OCI-LY1 (cell line): ENCODE results near the gene ITFG1.
"Not testable (repeated sequence)": the region's sequence is repeated elsewhere in the genome, so short reads cannot be mapped to it uniquely, and the experiment has no call there.

Experiments
- H2AFZ ChIP-seq: fragments of 200-600 bp; sonication (generic), shearing (Covaris generic); 2 replicates; pipeline ENCODE4 v1.6.0; 2014; ENCODE audit warnings: antibody characterized with exemption, mild to moderate bottlenecking, low read length
- H3F3A ChIP-seq: fragments of 200-600 bp; sonication (generic), shearing (Covaris generic); 2 replicates; pipeline ENCODE4 v1.6.0; 2014; ENCODE audit warnings: mild to moderate bottlenecking, antibody characterized with exemption, low read length, moderate library complexity; ENCODE audit not compliant: insufficient read depth
- H3K27ac ChIP-seq: fragments of 200-600 bp; sonication (generic); 2 replicates; pipeline ENCODE4 v1.5.1; 2014; ENCODE audit warnings: low read length, mixed run types, mild to moderate bottlenecking, low read depth; ENCODE audit not compliant: poor library complexity, severe bottlenecking
- H3K27me3 ChIP-seq: fragments of 200-600 bp; sonication (generic); 2 replicates; pipeline ENCODE4 v1.6.0; 2014; ENCODE audit warnings: antibody characterized with exemption, mild to moderate bottlenecking, low read length, moderate library complexity; ENCODE audit not compliant: insufficient read depth
- H3K36me3 ChIP-seq: fragments of 200-600 bp; sonication (generic); 2 replicates; pipeline ENCODE4 v1.6.1; 2014; ENCODE audit warnings: mild to moderate bottlenecking, antibody characterized with exemption, low read length, moderate library complexity, mixed read lengths; ENCODE audit not compliant: insufficient read depth
- H3K4me1 ChIP-seq: fragments of 200-600 bp; sonication (generic); 2 replicates; pipeline ENCODE4 v1.5.1; 2014; ENCODE audit warnings: mild to moderate bottlenecking, low read length, moderate library complexity; ENCODE audit not compliant: insufficient read depth, severe bottlenecking
- H3K4me2 ChIP-seq: fragments of 200-600 bp; sonication (generic), shearing (Covaris generic); 2 replicates; pipeline ENCODE4 v1.6.1; 2014; ENCODE audit warnings: low read length
- H3K4me3 ChIP-seq: fragments of 200-600 bp; sonication (generic); 2 replicates; pipeline ENCODE4 v1.5.1; 2014; ENCODE audit warnings: low read length, low read depth, mild to moderate bottlenecking, mixed read lengths; ENCODE audit not compliant: poor library complexity, severe bottlenecking
- H3K79me2 ChIP-seq: fragments of 200-600 bp; shearing (Covaris generic); 2 replicates; pipeline ENCODE4 v1.6.1; 2016; ENCODE audit warnings: mixed run types, low read length, mixed read lengths; ENCODE audit not compliant: insufficient read depth
- H3K9ac ChIP-seq: fragments of 200-600 bp; sonication (generic), shearing (Covaris generic); 2 replicates; pipeline ENCODE4 v1.6.1; 2014; ENCODE audit warnings: mild to moderate bottlenecking, low read length, mixed read lengths
- H3K9me2 ChIP-seq: fragments of 200-600 bp; sonication (generic), shearing (Covaris generic); 2 replicates; pipeline ENCODE4 v1.6.1; 2014; ENCODE audit warnings: low read depth, mild to moderate bottlenecking, low read length, mixed read lengths
- H3K9me3 ChIP-seq: fragments of 200-600 bp; shearing (Covaris generic); 2 replicates; pipeline ENCODE4 v1.6.1; 2014; ENCODE audit warnings: low read length, mixed read lengths
- H4K20me1 ChIP-seq: fragments of 200-600 bp; sonication (generic), shearing (Covaris generic); 2 replicates; pipeline ENCODE4 v1.6.0; 2016; ENCODE audit warnings: mild to moderate bottlenecking, low read length; ENCODE audit not compliant: insufficient read depth
- EZH2 ChIP-seq: fragments of 200-600 bp; sonication (generic), shearing (Covaris generic); IDR thresholded peaks from 2 replicates; pipeline ENCODE4 v1.8.0; 2017; ENCODE audit warnings: borderline replicate concordance, mixed run types, mild to moderate bottlenecking, antibody characterized with exemption, low read length, moderate library complexity, mixed read lengths
- TF ChIP-seq, protein P1 (sequence below): fragments of 200-600 bp; sonication (generic), shearing (Covaris generic); IDR thresholded peaks from 2 replicates; pipeline ENCODE4 v1.5.1; 2017; ENCODE audit warnings: mild to moderate bottlenecking, antibody characterized with exemption, low read length, moderate library complexity, mixed read lengths

Gene ITFG1

DNA sequence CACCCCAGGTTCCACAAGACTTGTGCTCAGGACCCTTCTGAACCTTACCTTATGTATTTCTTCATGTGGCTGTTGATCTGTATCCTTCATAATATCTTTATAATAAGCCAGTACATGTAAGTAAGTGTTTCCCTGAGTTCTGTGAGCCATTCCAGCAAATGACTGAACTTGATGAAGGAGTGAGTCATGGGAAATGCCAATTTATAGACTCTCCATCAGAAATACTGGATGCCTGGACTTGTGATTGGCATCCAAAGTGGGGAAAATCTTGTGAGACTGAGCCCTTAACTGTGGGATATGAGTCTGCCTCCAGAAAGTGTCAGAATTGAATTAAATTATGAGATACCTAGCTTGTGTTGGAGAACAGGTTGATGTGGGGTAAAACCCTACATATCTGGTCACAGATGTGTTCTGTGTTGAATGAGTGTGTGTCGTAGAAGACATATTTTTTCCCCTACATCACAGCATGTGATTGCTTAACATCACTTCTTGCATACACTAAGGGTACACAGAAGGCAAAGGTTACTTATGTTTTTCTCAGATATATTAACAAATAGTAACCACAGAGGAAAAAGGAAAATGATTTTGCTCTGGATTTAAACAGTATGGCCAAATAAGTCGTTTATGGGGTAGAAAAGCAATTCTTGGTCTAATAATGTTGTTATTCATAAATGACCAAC is 247.0 kb downstream of the ITFG1 start:
- Histone ChIP-seq H3K79me2 (no peaks in the 10 kb centered on the region), H3K9me2 (no peaks in the 10 kb centered on the region), H3K4me3 (no peak overlapping the region), H3K36me3 (peaks cover 47% of the 10 kb centered on the region), H3K9me3 (no peaks in the 10 kb centered on the region), H4K20me1 (no peaks in the 10 kb centered on the region), H2AFZ (no peak overlapping the region), H3K4me1 (no peaks in the 10 kb centered on the region), H3K9ac (no peak overlapping the region), H3F3A (no peaks in the 10 kb centered on the region), H3K27me3 (no peaks in the 10 kb centered on the region), H3K27ac (no peak overlapping the region), H3K4me2 (no peak overlapping the region)
- TF ChIP-seq EZH2 = no peak
- TF ChIP-seq, protein P1, sequence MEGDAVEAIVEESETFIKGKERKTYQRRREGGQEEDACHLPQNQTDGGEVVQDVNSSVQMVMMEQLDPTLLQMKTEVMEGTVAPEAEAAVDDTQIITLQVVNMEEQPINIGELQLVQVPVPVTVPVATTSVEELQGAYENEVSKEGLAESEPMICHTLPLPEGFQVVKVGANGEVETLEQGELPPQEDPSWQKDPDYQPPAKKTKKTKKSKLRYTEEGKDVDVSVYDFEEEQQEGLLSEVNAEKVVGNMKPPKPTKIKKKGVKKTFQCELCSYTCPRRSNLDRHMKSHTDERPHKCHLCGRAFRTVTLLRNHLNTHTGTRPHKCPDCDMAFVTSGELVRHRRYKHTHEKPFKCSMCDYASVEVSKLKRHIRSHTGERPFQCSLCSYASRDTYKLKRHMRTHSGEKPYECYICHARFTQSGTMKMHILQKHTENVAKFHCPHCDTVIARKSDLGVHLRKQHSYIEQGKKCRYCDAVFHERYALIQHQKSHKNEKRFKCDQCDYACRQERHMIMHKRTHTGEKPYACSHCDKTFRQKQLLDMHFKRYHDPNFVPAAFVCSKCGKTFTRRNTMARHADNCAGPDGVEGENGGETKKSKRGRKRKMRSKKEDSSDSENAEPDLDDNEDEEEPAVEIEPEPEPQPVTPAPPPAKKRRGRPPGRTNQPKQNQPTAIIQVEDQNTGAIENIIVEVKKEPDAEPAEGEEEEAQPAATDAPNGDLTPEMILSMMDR = no peak

DNA sequence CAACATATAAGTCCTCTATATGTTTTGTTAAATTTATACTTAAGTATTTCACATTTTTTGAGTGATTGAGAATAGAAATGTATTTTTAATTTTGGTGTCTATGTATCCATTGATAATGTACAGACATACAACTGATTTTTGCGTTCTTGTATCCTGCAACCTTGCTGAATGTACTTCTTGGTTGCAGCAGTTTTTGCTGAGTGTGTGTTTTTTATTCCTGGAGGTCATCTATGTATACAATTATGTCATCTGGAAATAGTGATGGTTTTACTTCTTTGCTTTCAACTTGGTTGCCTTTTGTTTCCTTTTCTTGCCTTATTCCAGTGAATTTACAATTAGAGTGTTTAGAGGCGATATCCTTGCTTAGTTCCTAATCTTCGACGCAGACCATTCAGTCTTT is 249.6 kb downstream of the ITFG1 start:
- Histone ChIP-seq H3F3A (no peaks in the 10 kb centered on the region), H3K4me2 (no peak overlapping the region), H3K9me2 (no peaks in the 10 kb centered on the region), H3K4me1 (no peaks in the 10 kb centered on the region), H3K27ac (no peak overlapping the region), H3K9ac (no peak overlapping the region), H3K4me3 (no peak overlapping the region), H3K27me3 (no peaks in the 10 kb centered on the region), H3K79me2 (no peaks in the 10 kb centered on the region), H4K20me1 (no peaks in the 10 kb centered on the region), H3K36me3 (peaks cover 32% of the 10 kb centered on the region), H3K9me3 (no peaks in the 10 kb centered on the region), H2AFZ (no peak overlapping the region)
- TF ChIP-seq EZH2 = no peak
- TF ChIP-seq, protein P1 = no peak

DNA sequence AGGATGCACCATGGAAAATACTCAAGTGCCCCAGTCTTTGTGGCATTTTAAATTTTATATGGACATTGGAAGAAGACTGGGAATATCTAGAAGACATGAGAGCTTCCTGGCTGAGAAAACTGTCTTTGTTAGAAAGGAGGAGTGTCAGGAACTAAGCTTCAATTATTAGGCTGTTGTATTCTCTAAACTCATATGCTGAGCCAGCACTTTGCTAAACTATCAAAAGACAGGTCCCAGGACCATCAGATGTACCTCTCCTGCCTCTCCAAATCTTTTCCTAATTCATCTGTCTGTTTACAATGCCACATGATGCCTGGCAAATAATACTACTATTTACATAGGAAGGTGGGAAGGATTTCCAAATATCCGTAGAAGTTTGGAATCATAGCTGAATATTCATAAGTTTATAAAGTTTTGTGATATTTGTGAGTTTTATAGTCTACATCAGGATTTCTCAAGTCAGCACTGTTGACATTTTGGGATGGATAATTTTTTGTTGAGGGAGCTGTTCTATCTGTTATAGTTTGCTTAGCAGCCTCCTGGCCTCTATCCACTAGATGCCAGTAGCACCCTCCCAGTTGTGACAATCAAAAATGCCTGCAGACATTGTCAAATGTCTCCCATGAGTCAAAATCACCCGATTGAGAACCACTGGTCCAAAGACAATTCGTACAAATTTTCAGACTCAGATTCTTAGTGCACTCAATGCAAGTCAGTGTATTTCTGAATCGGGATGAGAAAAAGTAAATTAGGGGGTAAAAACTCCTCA is 255.9 kb downstream of the ITFG1 start:
- H3K79me2 ChIP-seq = no peaks in the 10 kb centered on the region
- H3K9me2 ChIP-seq = no peaks in the 10 kb centered on the region

DNA sequence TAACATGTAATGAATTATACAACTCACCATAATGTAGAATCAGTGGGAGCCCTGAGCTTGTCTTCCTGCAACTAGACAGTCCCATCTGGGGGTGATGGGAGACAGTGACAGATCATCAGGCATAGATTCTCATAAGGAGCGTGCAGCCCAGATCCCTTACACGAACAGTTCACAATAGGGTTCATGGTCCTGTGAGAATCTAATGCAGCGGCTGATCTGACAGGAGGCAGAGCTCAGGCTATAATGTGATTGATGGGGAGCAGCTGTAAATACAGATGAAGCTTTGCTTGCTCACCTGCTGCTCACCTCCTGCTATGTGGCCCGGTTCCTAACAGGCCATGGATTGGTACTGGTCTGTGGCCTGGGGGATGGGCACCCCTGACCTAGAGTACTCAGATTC is 257.4 kb downstream of the ITFG1 start:
- H4K20me1 ChIP-seq, H2AFZ ChIP-seq, H3K27ac ChIP-seq, H3K9me2 ChIP-seq, H3K4me1 ChIP-seq, H3K9ac ChIP-seq, H3F3A ChIP-seq, H3K27me3 ChIP-seq, H3K4me2 ChIP-seq, H3K9me3 ChIP-seq, H3K4me3 ChIP-seq, H3K79me2 ChIP-seq: not testable (repeated sequence)
- H3K36me3 ChIP-seq = peaks cover 20% of the 10 kb centered on the region; the same call in 1 of the 2 replicates

More for the DNA sequence above, 255.9 kb downstream of the ITFG1 start:
- Histone ChIP-seq H3K4me3 (no peak overlapping the region), H3K27ac (no peak overlapping the region), H3K9ac (no peak overlapping the region), H4K20me1 (no peaks in the 10 kb centered on the region), H3F3A (no peaks in the 10 kb centered on the region), H3K27me3 (no peaks in the 10 kb centered on the region), H3K9me3 (no peaks in the 10 kb centered on the region), H2AFZ (no peak overlapping the region), H3K4me2 (no peak overlapping the region), H3K36me3 (peaks cover 22% of the 10 kb centered on the region; the same call in 1 of the 2 replicates), H3K4me1 (no peaks in the 10 kb centered on the region)
- no peak for TF ChIP-seq EZH2
- TF ChIP-seq, protein P1 = peak; percentile 8; the same call in 1 of the 2 replicates
